M059J (cell line): ENCODE results near the gene HNRNPC. TPM values are rescaled to one million over a fixed set of nuclear protein-coding genes. Genes with fewer than 3 reads are reported as not detected.
"Not testable (repeated sequence)": the region's sequence is repeated elsewhere in the genome, so short reads cannot be mapped to it uniquely, and the experiment has no call there.

Experiments
- DNase-seq: peaks from one replicate; pipeline ENCODE4 v3.0.0-alpha.2; 2012; ENCODE audit warnings: low read depth
- total RNA-seq: library from RNA; depleted of rRNA; stranded (reverse); fragments of >200 nt; shearing (Covaris generic); gene quantifications from 2 replicates; pipeline ENCODE4 v1.2.3, GENCODE V29; 2014; rRNA removed

The HNRNPC gene
- total RNA-seq, 1 experiment from 2014 or later: 821 TPM

DNA sequence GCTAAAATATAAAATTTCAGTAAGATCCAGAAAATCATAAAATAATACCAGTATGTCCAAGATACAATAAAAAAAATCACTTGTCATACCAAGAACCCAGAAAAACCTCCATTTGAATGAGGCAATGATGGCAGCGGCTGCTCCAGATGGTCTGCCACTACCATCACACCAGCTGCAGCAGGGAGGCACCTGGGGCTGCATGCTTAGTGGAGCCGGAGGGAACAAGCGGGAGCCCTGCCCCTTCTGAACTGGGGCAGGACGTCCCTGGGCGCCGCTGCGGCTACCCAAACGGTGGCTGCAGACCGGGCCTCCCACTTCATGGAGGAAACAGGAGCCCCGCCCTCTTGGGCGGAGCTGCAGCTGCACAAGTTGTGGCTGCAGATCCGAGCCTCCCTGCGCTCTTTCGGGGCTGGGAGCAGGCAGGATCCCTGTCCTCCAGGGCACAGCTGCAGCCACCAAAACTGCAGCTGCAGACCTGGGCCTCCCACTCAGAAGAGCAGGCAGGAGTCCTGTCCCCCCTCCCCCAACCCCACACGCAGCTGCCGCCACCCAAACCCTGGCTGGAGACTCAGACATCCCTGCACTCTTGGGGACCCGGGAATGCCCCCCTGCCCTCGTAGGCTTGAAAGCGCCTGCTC, 77.3 kb downstream of the HNRNPC start:
- DNase-seq: peak; percentile 74

DNA sequence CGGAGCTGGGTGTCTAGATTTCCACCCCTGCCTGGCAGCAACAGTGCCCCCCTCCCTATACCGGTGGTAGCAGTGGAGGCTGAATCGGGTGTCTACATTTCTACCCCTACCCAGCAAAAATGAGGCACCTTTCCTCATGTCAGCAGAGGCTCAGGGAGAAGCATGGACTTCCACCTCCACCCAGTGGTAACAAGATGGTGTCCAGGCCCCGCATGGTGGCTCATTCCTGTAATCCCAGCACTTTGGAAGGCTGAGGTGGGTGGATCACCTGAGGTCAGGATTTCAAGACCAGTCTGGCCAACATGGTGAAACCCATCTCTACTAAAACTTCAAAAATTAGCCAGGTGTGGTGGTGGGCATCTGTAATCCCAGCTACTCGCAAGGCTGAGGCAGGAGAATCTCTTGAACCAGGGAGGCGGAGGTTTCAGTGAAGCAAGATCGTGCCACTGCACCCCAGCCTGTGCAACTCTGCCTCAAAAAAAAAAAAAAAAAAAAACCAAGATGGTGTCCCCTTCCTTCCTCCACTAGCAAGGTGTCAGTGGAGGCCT, 77.9 kb downstream of the HNRNPC start:
- DNase-seq: no peak

DNA sequence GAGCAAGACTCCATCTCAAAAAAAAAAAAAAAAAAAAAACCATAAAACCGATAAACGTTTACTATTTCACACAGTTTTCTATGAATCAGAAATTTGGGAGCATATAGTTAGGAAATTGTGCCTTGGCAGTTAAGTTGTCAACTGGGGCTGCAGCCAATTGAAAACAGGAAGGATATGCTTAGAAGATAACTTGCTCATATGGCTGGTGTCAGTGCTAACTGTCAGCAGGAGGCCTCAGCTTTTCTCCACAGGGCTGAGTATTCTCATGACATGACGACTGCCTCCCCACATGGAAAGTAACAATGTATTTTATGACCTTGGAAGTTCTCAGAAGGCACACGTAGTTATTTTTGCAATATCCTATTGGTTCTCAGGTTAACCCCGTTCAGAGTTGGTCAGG, 83.8 kb downstream of the HNRNPC start:
- DNase-seq: no peak

DNA sequence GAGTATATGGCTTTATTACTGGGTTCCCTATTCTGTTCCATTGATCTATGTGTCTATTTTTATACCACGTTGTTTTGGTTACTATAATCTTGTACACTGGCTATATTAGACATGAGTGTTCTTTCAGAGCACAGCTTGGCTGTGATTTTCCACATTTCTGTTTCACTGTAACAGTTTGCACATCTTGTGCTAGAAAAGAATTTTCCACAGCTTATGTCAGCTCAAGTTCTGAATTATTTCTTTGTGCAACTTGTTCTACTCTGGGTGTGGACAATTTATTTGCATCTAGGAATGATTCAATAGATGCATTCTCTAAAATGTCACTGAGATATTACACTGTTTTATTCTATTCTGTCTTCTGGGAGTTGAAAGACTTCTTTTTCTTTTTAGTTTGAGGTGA, 85.0 kb downstream of the HNRNPC start:
- DNase-seq: no peak

DNA sequence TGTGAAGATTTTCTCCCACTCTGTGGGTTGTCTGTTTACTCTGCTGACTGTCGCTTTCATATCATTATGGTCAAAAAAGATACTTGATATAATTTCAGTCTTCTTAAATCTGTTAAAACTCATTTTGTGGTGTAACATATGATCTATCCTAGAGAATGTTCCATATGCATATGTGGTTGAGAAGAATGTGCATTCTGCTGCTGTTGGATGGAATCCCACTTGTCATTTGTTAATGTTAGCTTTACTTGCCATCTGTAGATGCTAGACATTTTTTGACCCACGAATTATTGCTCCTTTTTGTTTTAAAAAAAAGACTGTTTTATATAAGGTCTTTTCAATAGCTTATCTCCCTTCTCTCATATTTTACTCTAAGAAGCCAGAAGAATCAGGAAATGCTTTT, 87.1 kb downstream of the HNRNPC start:
- DNase-seq: no peak

DNA sequence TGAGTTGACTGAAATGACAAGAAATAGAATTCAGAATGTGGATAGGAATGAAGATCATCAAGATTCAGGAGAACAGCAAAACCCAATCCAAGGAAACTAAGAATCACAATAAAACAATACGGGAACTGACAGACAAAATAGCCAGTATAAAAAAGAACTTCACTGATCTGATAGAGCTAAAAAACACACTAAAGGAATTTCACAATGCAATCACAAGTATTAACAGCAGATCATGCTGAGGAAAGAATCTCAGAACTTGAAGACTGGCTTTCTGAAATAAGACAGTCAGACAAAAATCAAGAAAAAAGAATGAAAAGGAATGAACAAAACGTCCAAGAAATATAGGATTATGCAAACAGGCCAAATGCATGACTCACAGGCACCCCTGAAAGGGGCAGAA, 98.1 kb downstream of the HNRNPC start:
- no peak for DNase-seq

DNA sequence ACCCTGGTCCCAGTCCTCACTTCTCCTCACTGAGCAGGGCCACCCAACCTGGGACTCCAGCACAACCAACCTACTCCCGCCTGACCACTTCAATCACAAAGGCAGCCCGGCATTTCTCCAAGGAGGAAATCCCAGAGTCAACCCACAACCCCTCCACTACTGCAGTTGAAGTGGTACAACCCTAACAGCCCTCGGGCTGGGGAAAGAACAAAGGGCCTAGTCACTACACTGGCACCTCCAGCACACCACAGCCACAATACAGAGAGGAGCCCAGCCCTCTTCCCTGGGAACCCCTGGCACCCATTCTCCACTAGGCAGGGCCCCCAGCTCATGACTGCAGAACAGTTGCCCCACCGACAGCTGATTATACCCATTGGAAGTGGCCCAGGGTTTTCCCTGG, 99.7 kb downstream of the HNRNPC start:
- DNase-seq: no peak

DNA sequence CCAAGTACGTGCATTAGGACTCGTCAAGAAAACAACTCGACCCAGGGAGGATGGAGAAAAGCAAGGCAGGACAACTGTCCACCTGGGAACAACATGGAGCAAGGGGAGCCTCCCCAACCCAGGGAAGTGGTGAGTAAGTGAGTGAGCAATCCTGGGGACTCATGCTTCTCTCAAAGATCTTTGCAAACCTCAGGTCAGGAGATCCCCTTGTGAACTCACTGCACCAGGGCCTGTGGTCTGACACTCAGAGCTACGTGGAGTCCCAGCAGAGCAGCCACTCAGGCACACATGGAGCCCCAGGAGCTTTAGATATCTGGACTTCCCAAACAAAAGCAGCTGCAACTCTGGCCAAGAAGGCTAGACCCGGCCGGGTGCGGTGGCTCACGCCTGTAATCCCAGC, 101.2 kb downstream of the HNRNPC start:
- DNase-seq: peak; percentile 48

DNA sequence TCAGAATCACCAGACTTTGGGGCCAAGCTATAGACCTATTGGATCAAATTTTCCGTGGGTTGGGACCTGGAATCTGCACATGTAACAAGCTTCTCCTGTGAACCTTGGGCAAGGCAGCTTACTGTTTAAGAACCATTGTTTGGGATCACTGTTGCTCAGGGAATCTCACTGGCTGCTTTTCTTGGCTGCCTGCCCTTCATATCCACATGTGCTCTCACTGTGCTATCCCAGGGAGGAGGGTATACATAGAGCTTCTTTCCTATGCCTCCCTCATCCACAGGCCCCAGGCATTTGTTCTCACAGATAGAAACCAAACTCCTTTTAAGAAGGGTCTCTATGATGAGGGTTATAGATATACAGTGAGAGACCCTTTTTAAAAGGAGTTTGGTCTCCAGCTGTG, 103.6 kb downstream of the HNRNPC start:
- DNase-seq: not testable (repeated sequence)

DNA sequence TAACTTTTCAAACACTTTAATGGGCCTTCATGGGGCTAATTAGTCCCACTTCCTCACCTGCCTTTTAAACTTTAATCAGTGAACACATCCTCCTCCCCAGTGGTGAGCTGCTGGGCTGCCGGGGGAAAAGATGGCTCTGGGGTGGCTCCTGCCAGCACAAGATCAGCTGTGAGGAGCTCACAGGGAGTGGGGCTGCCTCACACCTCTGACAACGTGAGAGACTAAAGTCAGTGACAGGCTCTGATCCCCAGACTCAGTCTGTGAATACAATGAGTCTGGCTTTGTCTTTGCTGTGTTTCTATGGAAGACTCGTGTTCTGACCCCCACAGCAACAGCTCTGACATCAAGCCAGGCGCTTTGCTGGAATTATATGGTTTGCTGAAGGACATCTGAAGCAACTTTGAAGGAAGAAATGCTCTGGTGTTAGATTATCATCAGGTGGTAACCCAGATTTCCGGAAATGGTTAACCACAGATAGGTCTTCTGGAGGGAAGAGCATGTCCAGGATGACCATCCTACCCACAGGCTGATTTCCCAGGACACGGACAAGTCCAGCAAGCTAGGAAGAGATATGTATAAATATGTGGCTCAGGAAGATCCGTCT, 104.1 kb downstream of the HNRNPC start:
- peak; percentile 29 for DNase-seq

DNA sequence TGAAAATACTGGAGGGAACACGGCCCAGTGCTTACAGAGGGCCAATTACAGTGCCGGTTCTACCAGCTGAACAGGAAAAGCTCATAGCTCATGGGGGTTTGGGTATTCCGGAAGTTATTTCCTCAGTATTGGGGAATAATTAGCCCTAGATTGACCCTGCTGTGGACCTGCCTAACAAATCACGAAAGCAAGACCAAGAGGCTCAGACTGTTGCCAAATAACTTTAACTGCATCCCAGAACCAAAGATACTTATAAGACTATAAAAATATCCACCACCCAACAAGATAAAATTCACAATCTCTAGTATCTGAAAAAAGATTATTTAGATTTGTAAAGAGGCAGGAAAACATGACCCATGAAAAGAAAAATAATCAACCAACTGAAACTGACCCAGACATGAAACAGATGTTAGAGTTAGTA, 105.4 kb downstream of the HNRNPC start:
- DNase-seq: no peak

DNA sequence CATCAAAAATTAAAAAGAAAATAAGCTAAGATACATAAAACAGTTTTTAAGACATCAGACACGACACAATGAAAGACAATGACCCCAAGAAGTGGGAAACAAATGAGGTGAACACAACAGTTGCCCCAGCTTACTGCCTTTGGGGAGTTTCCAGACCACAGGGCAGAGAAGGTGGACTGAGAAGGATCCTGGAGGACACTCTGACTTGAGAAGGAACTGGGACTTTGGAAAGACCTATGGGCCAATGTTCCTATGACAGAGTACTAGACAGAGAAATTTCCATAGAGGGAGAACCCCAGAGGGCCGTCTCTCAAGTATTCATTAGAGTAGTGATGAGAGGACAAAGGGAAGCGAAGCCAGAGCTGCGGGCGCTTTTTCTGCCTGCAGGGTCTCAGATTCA, 107.2 kb downstream of the HNRNPC start:
- DNase-seq: no peak

DNA sequence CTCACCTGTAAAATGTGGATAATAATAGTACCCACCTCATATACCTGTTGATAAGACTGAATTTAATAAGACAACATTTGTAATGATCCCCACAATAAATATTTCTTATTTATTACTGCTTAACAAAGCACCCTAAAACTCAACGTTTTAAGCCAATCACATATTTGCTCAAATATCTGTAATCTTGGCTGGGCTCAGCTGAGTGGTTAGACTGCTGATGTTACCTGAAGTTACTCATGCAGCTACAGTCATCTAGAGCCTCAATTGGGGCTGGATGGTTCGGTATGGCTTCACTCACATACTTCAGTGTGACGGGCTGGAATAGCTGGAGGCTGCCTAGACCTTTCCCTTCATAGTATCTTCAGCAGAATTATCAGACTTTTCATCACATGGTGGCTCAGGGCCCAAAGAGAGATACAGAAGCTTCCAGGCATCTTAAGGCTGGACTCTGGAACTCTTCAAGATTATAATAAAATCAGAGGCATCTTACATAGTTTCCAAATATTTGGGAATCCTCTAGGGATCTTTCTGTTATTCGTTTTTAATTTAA, 109.1 kb downstream of the HNRNPC start:
- no peak for DNase-seq

Other genes starting within 250 kb of the HNRNPC start
- gene NDRG2, start 244.4 kb downstream of the HNRNPC start, total RNA-seq: 0.94 and 2.2 TPM in 2 replicates
- gene TPPP2, start 239.2 kb downstream of the HNRNPC start, total RNA-seq: not detected in 2 replicates
- not detected in 2 replicates for gene RNASE13, start 234.6 kb downstream of the HNRNPC start, total RNA-seq
- not detected in 2 replicates for gene RNASE7, start 227.1 kb downstream of the HNRNPC start, total RNA-seq
- gene RNASE8, start 211.6 kb downstream of the HNRNPC start, total RNA-seq: not detected in 2 replicates
- gene ARHGEF40, start 199.1 kb downstream of the HNRNPC start, total RNA-seq: 12.0 and 24.8 TPM in 2 replicates
- 5.3 and 12.1 TPM in 2 replicates for gene ZNF219, start 170.8 kb downstream of the HNRNPC start, total RNA-seq
- gene TMEM253, start 168.4 kb downstream of the HNRNPC start, total RNA-seq: not detected in 2 replicates
- not detected in 2 replicates for gene OR5AU1, start 113.4 kb downstream of the HNRNPC start, total RNA-seq
- not detected in 2 replicates for gene RPGRIP1, start 10.6 kb upstream of the HNRNPC start, total RNA-seq
- gene SUPT16H, start 114.6 kb upstream of the HNRNPC start, total RNA-seq: 76.9 and 115 TPM in 2 replicates
- 26.7 and 55.9 TPM in 2 replicates for gene CHD8, start 186.7 kb upstream of the HNRNPC start, total RNA-seq
- gene RAB2B, start 207.5 kb upstream of the HNRNPC start, total RNA-seq: 22.6 and 28.2 TPM in 2 replicates
- gene TOX4, start 207.8 kb upstream of the HNRNPC start, total RNA-seq: 18.5 and 40.5 TPM in 2 replicates
- 31.0 and 35.0 TPM in 2 replicates for gene METTL3, start 241.9 kb upstream of the HNRNPC start, total RNA-seq